Activated CD4-positive, CD25-positive, alpha-beta regulatory T cell treated with anti-CD3 and anti-CD28 coated beads, Interleukin-2, amount 50 U/mL, for 16 hours (primary cell): ENCODE results near the gene GPC1.

Source experiments
- DNase-seq: peaks from one replicate; pipeline ENCODE4 v3.0.0-alpha.2; 2020; ENCODE audit warnings: low read depth, low spot score

Gene GPC1

GRCh38 chr2:240442891-240443715 lies 7.6 kb downstream of the GPC1 start:
- no peak for DNase-seq

DNA sequence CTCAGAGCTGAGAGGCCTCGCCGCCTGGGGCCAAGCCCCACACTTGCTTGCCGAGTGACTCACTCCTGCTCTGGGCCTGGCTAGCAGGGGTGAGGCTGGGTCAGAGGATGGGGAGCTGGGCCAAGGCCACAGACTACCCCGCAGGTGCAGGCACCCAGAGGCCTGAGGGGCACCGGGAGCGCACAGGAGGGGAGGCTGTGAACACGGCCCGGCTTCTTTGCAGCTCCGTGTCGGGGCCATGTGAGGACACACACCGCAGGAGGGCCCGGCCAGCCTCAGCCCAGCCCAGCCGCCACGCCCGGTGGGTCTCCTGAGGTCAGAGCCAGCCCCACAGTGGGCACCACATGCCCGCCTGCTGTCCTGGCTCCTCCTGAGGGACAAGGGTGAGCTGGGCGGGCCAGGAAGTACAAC lies 8.4 kb downstream of the GPC1 start:
- DNase-seq: no peak

GRCh38 chr2:240444464-240444863 lies 9.0 kb downstream of the GPC1 start:
- no peak for DNase-seq

- no peak for DNase-seq
These were observed 10.6 kb downstream of the GPC1 start for GRCh38 chr2:240445961-240446663.

DNA sequence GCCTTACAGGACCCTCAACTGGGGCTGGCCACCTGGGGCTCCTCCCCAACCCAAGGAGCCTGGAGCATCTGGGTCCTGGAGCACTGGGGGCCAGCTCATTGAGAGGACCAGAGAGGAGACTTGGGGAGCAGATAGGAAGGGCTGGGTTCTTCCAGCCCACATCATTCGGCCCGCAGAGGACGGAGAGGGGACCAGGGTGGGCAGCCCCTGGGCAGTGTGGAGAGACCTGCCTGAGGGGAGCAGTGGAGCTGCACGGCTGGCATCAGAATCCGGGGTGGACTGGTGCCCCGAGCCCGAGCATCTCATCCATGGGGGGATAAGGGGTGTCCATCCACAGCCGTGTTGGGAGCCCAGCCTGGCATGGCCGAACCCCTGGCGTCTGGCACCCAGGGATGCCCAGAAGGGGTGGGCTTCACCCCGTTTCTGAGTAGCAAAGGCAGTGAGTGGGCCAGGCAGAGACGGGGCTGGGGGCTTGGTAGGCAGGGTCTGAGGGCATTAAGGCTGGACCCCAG lies 11.3 kb downstream of the GPC1 start:
- DNase-seq: no peak

GRCh38 chr2:240447331-240447730 lies 11.9 kb downstream of the GPC1 start:
- no peak for DNase-seq

- DNase-seq: no peak
These were observed 12.5 kb downstream of the GPC1 start for GRCh38 chr2:240447934-240448333.

GRCh38 chr2:240448387-240449274 lies 13.2 kb downstream of the GPC1 start:
- DNase-seq: no peak

DNA sequence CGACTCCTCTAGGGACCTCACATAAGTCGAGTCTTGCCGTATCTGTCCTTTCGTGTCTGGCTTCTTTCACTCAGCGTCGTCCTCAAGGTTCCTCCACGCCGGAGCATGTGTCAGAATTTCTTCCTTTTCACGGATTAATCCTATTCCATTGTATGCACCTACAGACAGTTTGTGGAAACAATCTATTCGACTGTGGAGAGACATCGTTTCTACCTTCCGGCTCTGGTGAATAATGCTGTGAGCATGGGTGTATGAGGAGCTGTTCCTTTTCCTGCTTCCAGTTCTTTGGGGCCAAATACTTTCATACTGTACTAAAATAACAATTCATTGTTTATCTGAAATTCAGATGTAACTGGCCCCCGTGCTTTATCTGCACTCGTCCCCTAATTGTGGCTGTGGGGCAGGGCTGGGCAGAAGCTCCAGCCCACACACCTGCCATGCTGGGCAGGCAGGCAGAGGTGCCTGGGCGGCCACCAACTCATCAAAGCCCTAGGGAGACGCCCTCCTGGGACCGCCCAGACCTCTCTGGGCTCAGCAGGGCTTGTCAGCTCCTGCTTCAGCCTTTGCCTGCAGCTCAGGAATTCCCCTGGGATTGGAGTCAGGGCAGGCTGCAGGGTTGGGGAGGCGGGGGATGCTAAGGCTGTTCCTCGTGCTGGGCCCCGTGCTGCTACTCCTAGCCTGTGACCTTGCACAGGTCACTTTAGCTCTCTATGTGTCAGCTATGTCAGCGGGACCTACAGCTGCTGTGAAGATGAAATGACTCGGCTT lies 14.5 kb downstream of the GPC1 start:
- no peak for DNase-seq

- DNase-seq: no peak
These were observed 15.2 kb downstream of the GPC1 start for GRCh38 chr2:240450532-240451107.

GRCh38 chr2:240451108-240451611 lies 15.7 kb downstream of the GPC1 start:
- DNase-seq: no peak

GRCh38 chr2:240451791-240452461 lies 16.5 kb downstream of the GPC1 start:
- no peak for DNase-seq

- no peak for DNase-seq
These were observed 17.2 kb downstream of the GPC1 start for GRCh38 chr2:240452462-240453256.

DNA sequence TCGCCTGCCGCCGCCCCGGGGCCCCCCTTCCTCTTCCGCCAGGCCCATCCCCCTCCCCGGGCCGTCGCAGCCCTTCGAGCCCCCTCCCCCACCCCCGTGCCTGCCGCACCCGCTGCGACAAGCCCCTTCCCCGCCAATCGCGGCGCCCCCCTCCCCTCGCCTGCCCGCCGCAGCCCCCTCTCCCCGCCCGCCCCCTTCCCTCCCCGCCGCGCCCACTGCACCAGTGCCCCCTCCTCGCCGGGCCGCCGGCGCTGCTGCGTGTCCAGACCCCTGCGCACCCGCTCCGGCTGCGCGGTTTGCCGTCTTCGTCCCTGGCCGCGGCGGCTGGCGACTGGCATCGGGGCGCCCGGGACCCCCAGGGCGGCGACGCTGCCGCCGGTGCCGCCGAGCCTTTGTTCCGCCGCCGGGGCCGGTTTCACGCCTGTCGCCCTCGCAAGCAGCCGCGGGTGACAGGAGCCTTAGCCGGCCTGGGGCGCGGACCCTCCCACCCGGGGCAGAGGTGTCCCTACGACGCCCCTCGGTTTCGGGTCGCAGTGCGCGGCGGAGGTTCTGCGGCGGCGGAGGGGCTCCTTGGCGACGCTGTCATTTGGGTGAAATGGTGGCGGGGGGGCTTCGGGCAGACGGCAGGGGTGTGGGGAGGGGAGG lies 18.1 kb downstream of the GPC1 start:
- DNase-seq: no peak

GRCh38 chr2:240454106-240454901 lies 18.8 kb downstream of the GPC1 start:
- DNase-seq: no peak

DNA sequence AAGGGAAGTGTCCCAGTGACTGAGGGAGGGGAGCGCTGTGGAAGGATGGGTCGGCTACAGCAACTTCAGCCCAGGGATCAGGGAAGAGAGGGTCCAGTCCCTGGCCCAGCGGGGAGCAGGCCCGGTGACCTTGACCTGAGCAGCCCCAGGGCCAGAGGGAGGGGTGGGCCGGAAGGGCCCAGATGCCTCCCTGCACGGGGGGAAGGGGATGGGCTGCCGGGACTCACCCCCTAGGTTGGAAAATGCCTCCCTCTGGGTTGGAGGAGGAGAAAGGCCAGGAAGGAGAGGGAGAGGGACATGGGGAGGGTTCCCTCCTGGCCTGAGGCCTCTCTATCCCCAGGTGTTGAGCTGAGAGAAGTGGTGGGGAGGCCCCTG lies 19.8 kb downstream of the GPC1 start:
- no peak for DNase-seq

GRCh38 chr2:240455647-240456446 lies 20.4 kb downstream of the GPC1 start:
- DNase-seq: no peak
